Sigmoid colon (tissue), 4 donors: Measurements from ENCODE around the gene SLC2A13.

Source experiments
- EP300 ChIP-seq, 4 donors: sonication (generic); formaldehyde crosslinking; IDR thresholded peaks; one replicate each; pipeline ENCODE4 v1.6.1; 2017; ENCODE audit warnings: antibody characterized with exemption in 4 of 4
- POLR2A ChIP-seq, 2 donors: fragments of 450-650 bp; IDR thresholded peaks; one replicate each; pipeline ENCODE4 v1.6.1; 2016; ENCODE audit warnings: antibody characterized with exemption in 2 of 2, mild to moderate bottlenecking in 2 of 2, moderate library complexity in 2 of 2
- POLR2AphosphoS5 ChIP-seq, 4 donors: sonication (generic); formaldehyde crosslinking; IDR thresholded peaks; one replicate each; pipeline ENCODE4 v1.6.1; 2017; ENCODE audit warnings: antibody characterized with exemption in 4 of 4
- TF ChIP-seq, protein P1 (sequence below), 4 experiments: fragments of 450-650 bp in 3 of 4; fragments of 200-600 bp in 1 of 4; IDR thresholded peaks; one replicate each; pipeline ENCODE4 v1.5.1; 2016 to 2019; ENCODE audit warnings: antibody characterized with exemption in 4 of 4, mild to moderate bottlenecking in 3 of 4, moderate library complexity in 2 of 4

DNA sequence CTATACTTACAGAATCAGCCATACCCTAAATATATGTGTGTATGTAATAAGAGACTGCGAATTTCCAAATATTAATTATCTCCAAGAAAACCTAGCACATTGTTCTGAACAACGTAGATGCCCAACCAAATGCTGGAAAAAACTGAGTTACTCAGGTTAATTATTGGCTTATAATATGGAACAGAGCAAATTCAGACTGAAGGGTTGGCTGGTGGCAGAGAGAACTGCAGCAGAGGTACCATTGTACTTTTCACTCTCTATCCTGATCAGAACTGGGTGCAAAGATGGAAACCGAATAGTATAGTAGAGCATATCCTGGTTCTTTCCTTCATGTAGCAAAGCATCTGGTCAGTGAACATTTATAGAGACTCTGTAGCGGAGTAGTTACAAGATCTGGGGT is 185.7 kb downstream of the SLC2A13 start:
- TF ChIP-seq, protein P1, sequence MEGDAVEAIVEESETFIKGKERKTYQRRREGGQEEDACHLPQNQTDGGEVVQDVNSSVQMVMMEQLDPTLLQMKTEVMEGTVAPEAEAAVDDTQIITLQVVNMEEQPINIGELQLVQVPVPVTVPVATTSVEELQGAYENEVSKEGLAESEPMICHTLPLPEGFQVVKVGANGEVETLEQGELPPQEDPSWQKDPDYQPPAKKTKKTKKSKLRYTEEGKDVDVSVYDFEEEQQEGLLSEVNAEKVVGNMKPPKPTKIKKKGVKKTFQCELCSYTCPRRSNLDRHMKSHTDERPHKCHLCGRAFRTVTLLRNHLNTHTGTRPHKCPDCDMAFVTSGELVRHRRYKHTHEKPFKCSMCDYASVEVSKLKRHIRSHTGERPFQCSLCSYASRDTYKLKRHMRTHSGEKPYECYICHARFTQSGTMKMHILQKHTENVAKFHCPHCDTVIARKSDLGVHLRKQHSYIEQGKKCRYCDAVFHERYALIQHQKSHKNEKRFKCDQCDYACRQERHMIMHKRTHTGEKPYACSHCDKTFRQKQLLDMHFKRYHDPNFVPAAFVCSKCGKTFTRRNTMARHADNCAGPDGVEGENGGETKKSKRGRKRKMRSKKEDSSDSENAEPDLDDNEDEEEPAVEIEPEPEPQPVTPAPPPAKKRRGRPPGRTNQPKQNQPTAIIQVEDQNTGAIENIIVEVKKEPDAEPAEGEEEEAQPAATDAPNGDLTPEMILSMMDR (IDR thresholded peaks at IDR 0.05) = no peak
- no peak for TF ChIP-seq POLR2A (IDR thresholded peaks at IDR 0.05)
- TF ChIP-seq EP300 (IDR thresholded peaks at IDR 0.05) = no peak
- no peak for TF ChIP-seq POLR2AphosphoS5 (IDR thresholded peaks at IDR 0.05)
